ENCODE measurements around the gene POU3F4. TPM values are rescaled to one million over a fixed set of nuclear protein-coding genes. Genes with fewer than 3 reads are reported as not detected.

The POU3F4 gene
- total RNA-seq, 1 experiment from 2014 or later, result not detected

- in situ Hi-C loops (cut with HindIII; ENCODE audit: low pct_unique_long_range_greater_than_20kb, low sequenced_read_pairs) (no loop called here), intact Hi-C loops (cut with micrococcal nuclease; ENCODE audit: unreplicated experiment) (no loop called here)
- BruUV-seq (replicated peaks), result no TSS peak
Measured at GRCh38 chrX:83501530-83501929, 6.6 kb upstream of the POU3F4 start.

GRCh38 chrX:83504721-83505479, 3.2 kb upstream of the POU3F4 start:
- no peak overlapping the region for H3K4me3 ChIP-seq (ENCODE audit: low read depth in 2 of 2, low read length in 2 of 2)
- H3K27ac ChIP-seq (ENCODE audit: low read length), result no peak overlapping the region
- DNase-seq (ENCODE audit: low read depth, low spot score), result no peak
- intact Hi-C loops (cut with micrococcal nuclease; ENCODE audit: unreplicated experiment), result no loop called here
- CTCF ChIA-PET, result no interaction called here
- no peaks in the 10 kb centered on the region for H3K9me3 ChIP-seq (ENCODE audit: control insufficient read depth, insufficient read depth, low read depth, low read length)
- H3K36me3 ChIP-seq (ENCODE audit: control insufficient read depth, insufficient read depth, low read length), result no peaks in the 10 kb centered on the region
- ATAC-seq, result no peak
- in situ Hi-C loops (cut with HindIII; ENCODE audit: low pct_unique_long_range_greater_than_20kb, low sequenced_read_pairs), result no loop called here
- TF ChIP-seq TCF7L2 (IDR thresholded peaks at IDR 0.05; ENCODE audit: low read depth, low read length) (no peak), POLR2AphosphoS5 (IDR thresholded peaks at IDR 0.05; ENCODE audit: low read depth, low read length) (no peak), REST (IDR thresholded peaks at IDR 0.05; ENCODE audit: insufficient read depth in 1 of 2, low read depth in 2 of 2, low read length in 1 of 2) (no peak), CTCF (IDR thresholded peaks at IDR 0.05) (no peak), SIN3A (IDR thresholded peaks at IDR 0.05; ENCODE audit: borderline replicate concordance, insufficient read depth, low read depth, low read length) (no peak)
- no TSS peak for BruUV-seq (replicated peaks)
- H3K27me3 ChIP-seq (ENCODE audit: control insufficient read depth, insufficient read depth, low read length), result no peaks in the 10 kb centered on the region; the same call in 1 of the 2 replicates
- POLR2A ChIA-PET, result no interaction called here
- no peaks in the 10 kb centered on the region for H3K4me1 ChIP-seq (ENCODE audit: control insufficient read depth, insufficient read depth, low read length)

More at GRCh38 chrX:83501530-83501929, 6.6 kb upstream of the POU3F4 start:
- H3K4me1 ChIP-seq (ENCODE audit: control insufficient read depth, insufficient read depth, low read length), result no peaks in the 10 kb centered on the region
- CTCF ChIA-PET, result no interaction called here
- no peaks in the 10 kb centered on the region for H3K27me3 ChIP-seq (ENCODE audit: control insufficient read depth, insufficient read depth, low read length)
- no peaks in the 10 kb centered on the region for H3K36me3 ChIP-seq (ENCODE audit: control insufficient read depth, insufficient read depth, low read length)
- POLR2A ChIA-PET, result no interaction called here
- DNase-seq (ENCODE audit: low read depth, low spot score), result no peak
- ATAC-seq, result no peak
- H3K27ac ChIP-seq (ENCODE audit: low read length), result no peak overlapping the region
- H3K9me3 ChIP-seq (ENCODE audit: control insufficient read depth, insufficient read depth, low read depth, low read length), result no peaks in the 10 kb centered on the region
- no peak overlapping the region for H3K4me3 ChIP-seq (ENCODE audit: low read depth in 2 of 2, low read length in 2 of 2)
- TF ChIP-seq SIN3A (IDR thresholded peaks at IDR 0.05; ENCODE audit: borderline replicate concordance, insufficient read depth, low read depth, low read length) (no peak), CTCF (IDR thresholded peaks at IDR 0.05) (no peak), REST (IDR thresholded peaks at IDR 0.05; ENCODE audit: insufficient read depth in 1 of 2, low read depth in 2 of 2, low read length in 1 of 2) (no peak), TCF7L2 (IDR thresholded peaks at IDR 0.05; ENCODE audit: low read depth, low read length) (no peak), POLR2AphosphoS5 (IDR thresholded peaks at IDR 0.05; ENCODE audit: low read depth, low read length) (no peak)

Data from Panc1 (cell line).